H9 (cell line): Measurements from ENCODE around the gene PAX9. TPM values are rescaled to one million over a fixed set of nuclear protein-coding genes. Genes with fewer than 3 reads are reported as not detected.

Experiments
- DNase-seq: peaks from one replicate; pipeline ENCODE4 v3.0.0-alpha.2; 2017
- H2AFZ ChIP-seq: one replicate; pipeline ENCODE4 v1.6.1; 2013; ENCODE audit warnings: mild to moderate bottlenecking, low read length, control low read depth, moderate library complexity
- H2AK5ac ChIP-seq: 2 replicates; pipeline ENCODE4 v1.6.1; 2013; ENCODE audit warnings: low read length, control low read depth, mixed read lengths; ENCODE audit not compliant: insufficient read length
- H2BK120ac ChIP-seq: one replicate; pipeline ENCODE4 v1.6.1; 2013; ENCODE audit warnings: low read depth, mild to moderate bottlenecking, low read length, control low read depth, inconsistent platforms; ENCODE audit not compliant: poor library complexity, severe bottlenecking
- H2BK12ac ChIP-seq: 2 replicates; pipeline ENCODE4 v1.6.1; 2013; ENCODE audit warnings: low read length, control low read depth, mixed read lengths, low read depth; ENCODE audit not compliant: insufficient read length
- H2BK15ac ChIP-seq: 2 replicates; pipeline ENCODE4 v1.6.1; 2013; ENCODE audit warnings: low read depth, low read length, control low read depth
- H2BK20ac ChIP-seq: one replicate; pipeline ENCODE4 v1.6.1; 2013; ENCODE audit warnings: low read depth, mild to moderate bottlenecking, low read length, control low read depth, inconsistent platforms; ENCODE audit not compliant: poor library complexity, severe bottlenecking
- H2BK5ac ChIP-seq: 2 replicates; pipeline ENCODE4 v1.6.1; 2013; ENCODE audit warnings: low read length, control low read depth, mixed read lengths; ENCODE audit not compliant: insufficient read length
- H3K14ac ChIP-seq: 2 replicates; pipeline ENCODE4 v1.6.1; 2013; ENCODE audit warnings: low read length, control low read depth; ENCODE audit not compliant: insufficient read depth
- H3K18ac ChIP-seq: 2 replicates; pipeline ENCODE4 v1.6.1; 2013; ENCODE audit warnings: low read depth, mild to moderate bottlenecking, mixed read lengths, low read length, control low read depth; ENCODE audit not compliant: insufficient read length
- H3K23ac ChIP-seq: 2 replicates; pipeline ENCODE4 v1.6.1; 2013; ENCODE audit warnings: low read length, control low read depth, mixed read lengths, low read depth; ENCODE audit not compliant: insufficient read length
- H3K23me2 ChIP-seq: 2 replicates; pipeline ENCODE4 v1.6.1; 2013; ENCODE audit warnings: low read depth, mild to moderate bottlenecking, mixed read lengths, low read length, control low read depth; ENCODE audit not compliant: insufficient read length, poor library complexity, severe bottlenecking
- H3K27ac ChIP-seq: 2 replicates; pipeline ENCODE4 v1.5.1; 2013; ENCODE audit warnings: low read length, control low read depth, mixed read lengths, low read depth; ENCODE audit not compliant: insufficient read length
- H3K27me3 ChIP-seq: 2 replicates; pipeline ENCODE4 v1.6.1; 2013; ENCODE audit warnings: low read length, control low read depth, inconsistent platforms; ENCODE audit not compliant: insufficient read depth
- H3K4ac ChIP-seq: 2 replicates; pipeline ENCODE4 v1.6.1; 2013; ENCODE audit warnings: low read depth, mild to moderate bottlenecking, control low read depth, inconsistent platforms, low read length, moderate library complexity
- H3K4me1 ChIP-seq: 2 replicates; pipeline ENCODE4 v1.6.1; 2013; ENCODE audit warnings: low read length, control low read depth, inconsistent platforms; ENCODE audit not compliant: insufficient read depth
- H3K4me2 ChIP-seq: 2 replicates; pipeline ENCODE4 v1.6.1; 2013; ENCODE audit warnings: low read length, control low read depth, mixed read lengths; ENCODE audit not compliant: insufficient read length, insufficient read depth
- H3K56ac ChIP-seq: 2 replicates; pipeline ENCODE4 v1.6.1; 2013; ENCODE audit warnings: low read depth, mild to moderate bottlenecking, mixed read lengths, low read length, control low read depth; ENCODE audit not compliant: insufficient read length
- H3K79me1 ChIP-seq: 2 replicates; pipeline ENCODE4 v1.6.1; 2013; ENCODE audit warnings: low read depth, mild to moderate bottlenecking, moderate library complexity, low read length, control low read depth, inconsistent platforms; ENCODE audit not compliant: insufficient read depth, poor library complexity, severe bottlenecking
- H3K79me2 ChIP-seq: 2 replicates; pipeline ENCODE4 v1.6.1; 2013; ENCODE audit warnings: low read length, control low read depth, inconsistent platforms; ENCODE audit not compliant: insufficient read depth
- H3K9ac ChIP-seq: 2 replicates; pipeline ENCODE4 v1.6.1; 2013; ENCODE audit warnings: low read length, control low read depth, mixed read lengths; ENCODE audit not compliant: insufficient read length; ENCODE audit errors: extremely low read depth
- H3K9me3 ChIP-seq: one replicate; pipeline ENCODE4 v1.6.1; 2013; ENCODE audit warnings: low read depth, low read length, inconsistent platforms; ENCODE audit not compliant: control insufficient read depth
- H3T11ph ChIP-seq: one replicate; pipeline ENCODE4 v1.6.1; 2013; ENCODE audit warnings: mild to moderate bottlenecking, low read length, control low read depth, inconsistent platforms
- H4K20me1 ChIP-seq: one replicate; pipeline ENCODE4 v1.6.1; 2013; ENCODE audit not compliant: control insufficient read depth, insufficient read length, insufficient read depth
- H4K5ac ChIP-seq: 2 replicates; pipeline ENCODE4 v1.6.1; 2013; ENCODE audit warnings: low read depth, mild to moderate bottlenecking, mixed read lengths, low read length, control low read depth; ENCODE audit not compliant: insufficient read length
- H4K8ac ChIP-seq: replicated peaks from 2 replicates; pipeline ENCODE4 v1.6.1; 2013; ENCODE audit warnings: low read length, control low read depth, mixed read lengths, low read depth; ENCODE audit not compliant: insufficient read length
- H4K91ac ChIP-seq: 2 replicates; pipeline ENCODE4 v1.6.1; 2013; ENCODE audit warnings: low read depth, mild to moderate bottlenecking, moderate library complexity, mixed read lengths, low read length, control low read depth; ENCODE audit not compliant: insufficient read length
- H3K27ac Mint-ChIP-seq, 3 experiments: 2 replicates in 2 of 3; 3 replicates in 1 of 3; pipeline ENCODE4 v1.8.0; 2020 to 2021; ENCODE audit warnings: mixed read lengths in 3 of 3, mild to moderate bottlenecking in 1 of 3, moderate library complexity in 1 of 3
- H3K27me3 Mint-ChIP-seq: 2 replicates; pipeline ENCODE4 v1.8.0; 2021; ENCODE audit warnings: low read depth, mild to moderate bottlenecking, moderate library complexity, mixed read lengths
- H3K36me3 Mint-ChIP-seq, 3 experiments: 2 replicates in 2 of 3; 3 replicates in 1 of 3; pipeline ENCODE4 v1.8.0; 2020 to 2021; ENCODE audit warnings: low read depth in 3 of 3, mixed read lengths in 3 of 3; ENCODE audit not compliant: insufficient read depth in 1 of 3
- H3K4me1 Mint-ChIP-seq, 2 experiments: 2 replicates each; pipeline ENCODE4 v1.8.0; 2020; ENCODE audit warnings: mixed read lengths in 2 of 2
- H3K4me3 Mint-ChIP-seq, 2 experiments: 2 replicates in 1 of 2; 3 replicates in 1 of 2; pipeline ENCODE4 v1.8.0; 2020 to 2021; ENCODE audit warnings: mild to moderate bottlenecking in 2 of 2, mixed read lengths in 2 of 2, moderate library complexity in 1 of 2
- H3K9me3 Mint-ChIP-seq, 2 experiments: 2 replicates in 1 of 2; 3 replicates in 1 of 2; pipeline ENCODE4 v1.8.0; 2020; ENCODE audit warnings: mild to moderate bottlenecking in 2 of 2, mixed read lengths in 2 of 2, moderate library complexity in 1 of 2
- CTCF ChIP-seq: fragments of 200-600 bp; sonication (generic); conservative IDR thresholded peaks from 3 replicates; pipeline ENCODE4 v1.8.0; 2021; ENCODE audit warnings: antibody characterized with exemption, mild to moderate bottlenecking
- WGBS: extraction: QIAGEN DNeasy Blood & Tissue Kit; methylation state at CpG from one replicate; pipeline ENCODE4 v1.1.7; 2013; ENCODE audit warnings: missing lambda C conversion rate, low lambda C conversion rate, mixed read lengths; ENCODE audit not compliant: insufficient read length; ENCODE audit errors: extremely low coverage; 5-methylcytosine and 5-hydroxymethylcytosine counted together
- total RNA-seq: library from RNA; stranded (reverse); gene quantifications from 2 replicates; pipeline ENCODE4 v1.2.1, GENCODE V29; 2021

The PAX9 gene
- total RNA-seq, 1 experiment from 2014 or later = not detected

- Histone ChIP-seq H2AK5ac (no peak overlapping the region), H3K14ac (no peak overlapping the region), H3K79me1 (no peaks in the 10 kb centered on the region), H3K9ac (no peak overlapping the region), H2BK12ac (no peak overlapping the region), H3K79me2 (no peaks in the 10 kb centered on the region), H3K23me2 (peaks cover 6% of the 10 kb centered on the region), H3K9me3 (no peaks in the 10 kb centered on the region), H3K4me2 (no peak overlapping the region), H4K91ac (no peak overlapping the region), H3K27ac (no peak overlapping the region), H2BK5ac (no peak overlapping the region), H3K18ac (no peak overlapping the region), H3T11ph (no peak overlapping the region), H3K4ac (no peak overlapping the region), H2AFZ (no peak overlapping the region), H3K23ac (no peak overlapping the region), H4K20me1 (no peaks in the 10 kb centered on the region), H3K27me3 (peaks cover 92% of the 10 kb centered on the region), H2BK120ac (no peak overlapping the region), H2BK15ac (no peak overlapping the region), H4K5ac (no peak overlapping the region), H3K4me1 (no peaks in the 10 kb centered on the region), H4K8ac (no peak overlapping the region), H2BK20ac (no peak overlapping the region), H3K56ac (no peak overlapping the region)
- TF ChIP-seq CTCF = no peak
- no CpG with 5 or more reads among the region's 19 CpGs for WGBS
- peaks cover 2 to 16% of the 10 kb centered on the region in 2 experiments; a peak in 4 of 5 replicates for H3K9me3 Mint-ChIP-seq
- H3K36me3 Mint-ChIP-seq = no peaks in the 10 kb centered on the region; a peak in 2 of 7 replicates
- peaks cover 34 to 59% of the 10 kb centered on the region in 2 experiments for H3K4me1 Mint-ChIP-seq
- peaks cover 100% of the 10 kb centered on the region for H3K27me3 Mint-ChIP-seq
- no peak for DNase-seq
- H3K27ac Mint-ChIP-seq = no peak overlapping the region
- no peak overlapping the region for H3K4me3 Mint-ChIP-seq
Observed at GRCh38 chr14:36659822-36660735, 1.6 kb upstream of the PAX9 start.
